Stimulated activated CD8-positive, alpha-beta memory T cell treated with anti-CD3 and anti-CD28 coated beads, Interleukin-15, amount 100 ng/mL, for 24 hours (primary cell): ENCODE results near the gene SAMD13.

ENCODE experiments used
- DNase-seq: peaks from one replicate; pipeline ENCODE4 v3.0.0-alpha.2; 2020; ENCODE audit warnings: low read depth

SAMD13 gene

DNA sequence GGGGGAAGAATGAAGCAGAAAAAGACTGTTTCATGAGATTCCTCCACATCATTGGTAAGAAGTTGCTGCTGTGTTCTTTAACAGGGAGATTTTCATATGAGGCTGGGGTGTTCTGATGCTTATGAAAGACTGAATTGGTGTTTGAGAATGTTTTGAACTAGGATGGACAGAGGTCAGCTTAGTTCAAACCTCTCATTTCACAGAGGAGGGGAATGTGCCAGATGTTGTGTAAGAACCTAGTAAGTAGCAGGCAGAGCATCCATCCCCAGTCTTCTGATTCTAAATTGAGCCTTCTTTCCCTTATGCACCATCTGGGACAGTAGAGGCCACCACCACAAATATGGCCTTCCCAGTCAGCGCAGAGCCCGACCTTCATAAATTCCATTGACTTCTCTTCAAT lies 43.7 kb downstream of the SAMD13 start:
- DNase-seq = no peak

DNA sequence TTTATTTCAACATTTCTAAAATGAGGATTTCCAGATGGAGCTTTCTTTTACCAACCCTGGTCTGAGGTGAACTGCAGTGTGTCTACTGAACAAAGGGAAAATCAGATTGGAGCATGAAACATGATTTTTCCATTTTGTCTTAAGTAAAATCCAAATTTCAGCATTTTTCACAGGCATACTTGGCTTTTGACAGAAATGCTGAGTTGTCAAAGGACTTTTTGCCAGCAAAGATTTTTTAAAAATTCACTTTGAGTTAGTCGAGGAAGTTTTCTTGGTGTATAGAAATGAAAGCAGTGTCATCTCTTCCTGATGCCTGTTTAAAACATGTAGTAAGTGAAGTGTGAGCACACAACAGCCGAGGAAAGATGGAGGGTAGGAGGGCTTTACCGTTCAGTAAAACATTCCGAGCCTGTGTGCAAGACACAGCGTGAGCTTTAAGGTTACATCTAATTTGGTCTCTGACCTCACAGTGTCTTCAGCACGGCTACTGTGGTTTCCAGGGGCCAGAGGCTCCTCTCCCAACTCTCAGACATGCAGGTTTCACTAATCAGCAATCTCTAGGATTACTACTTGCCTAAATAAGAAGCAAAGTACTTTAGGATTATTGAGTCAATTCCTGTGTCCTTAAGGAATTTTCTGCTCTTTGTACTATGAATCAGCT lies 45.9 kb downstream of the SAMD13 start:
- no peak for DNase-seq

DNA sequence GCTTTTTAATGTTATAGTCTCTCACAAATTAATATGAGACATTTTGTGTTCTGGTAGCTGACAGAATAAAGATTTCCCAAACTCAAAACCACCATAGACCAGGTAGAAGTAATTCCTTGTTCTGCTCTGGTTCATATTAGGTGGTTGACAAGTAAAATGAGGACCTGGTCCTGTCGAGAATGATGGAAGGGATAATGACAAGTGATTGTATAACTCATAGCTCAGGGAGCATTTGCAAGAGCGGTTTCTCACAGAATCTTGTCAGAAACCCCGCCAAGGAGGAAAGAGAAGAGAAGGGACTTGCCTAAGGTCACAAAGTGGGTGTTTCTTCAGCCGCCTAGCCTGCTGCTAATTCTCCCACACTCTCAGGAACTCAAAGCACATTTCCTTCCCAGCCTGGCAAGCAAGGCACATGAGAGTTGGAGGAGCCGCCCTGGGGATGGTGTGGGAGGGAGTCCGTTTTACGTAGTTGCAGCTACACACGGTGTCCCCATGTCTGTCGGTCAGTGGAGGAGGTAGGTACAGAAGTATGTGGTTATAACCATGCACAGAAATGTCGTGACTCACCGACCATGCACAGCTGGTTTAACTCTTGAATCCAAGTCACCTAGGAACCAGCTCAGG lies 46.5 kb downstream of the SAMD13 start:
- no peak for DNase-seq

DNA sequence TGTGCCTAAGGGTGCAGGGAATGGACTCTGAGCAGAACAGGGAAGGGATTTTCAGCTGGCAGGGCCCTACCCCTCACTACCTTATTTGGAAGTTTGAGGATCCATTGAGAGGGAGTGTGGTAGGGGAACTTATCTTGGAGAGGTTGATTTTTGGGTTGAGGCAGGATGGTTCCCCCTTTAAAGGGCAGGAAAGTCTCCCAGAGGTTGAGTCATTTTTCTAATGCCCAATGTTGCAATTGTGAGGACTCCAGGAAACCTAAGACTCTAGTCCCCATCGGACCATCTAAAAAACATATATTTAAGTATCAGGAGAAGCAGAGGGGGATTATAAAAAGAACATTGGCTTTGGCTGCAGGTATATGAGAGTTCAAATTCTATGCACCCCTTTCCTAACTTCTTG lies 47.3 kb downstream of the SAMD13 start:
- DNase-seq = no peak

DNA sequence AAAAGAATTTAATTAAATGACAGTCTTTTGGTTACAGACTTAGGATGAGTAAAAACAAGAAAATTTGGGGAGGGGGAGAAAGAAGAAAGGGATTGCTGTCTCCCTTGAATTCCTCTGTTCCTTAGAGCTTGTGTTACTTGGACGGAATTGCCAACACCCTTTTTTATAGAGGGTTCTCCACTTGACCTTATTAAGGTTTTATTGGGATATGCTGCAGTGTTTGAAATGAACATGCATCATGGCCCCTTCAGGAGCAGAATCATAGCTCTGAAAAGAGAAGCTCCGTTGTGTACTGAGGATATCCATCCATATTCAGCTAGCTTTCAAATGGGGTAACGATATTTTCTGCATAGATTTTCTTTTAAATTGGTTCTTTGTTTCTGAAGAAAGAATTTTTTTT lies 48.6 kb downstream of the SAMD13 start:
- DNase-seq = no peak

DNA sequence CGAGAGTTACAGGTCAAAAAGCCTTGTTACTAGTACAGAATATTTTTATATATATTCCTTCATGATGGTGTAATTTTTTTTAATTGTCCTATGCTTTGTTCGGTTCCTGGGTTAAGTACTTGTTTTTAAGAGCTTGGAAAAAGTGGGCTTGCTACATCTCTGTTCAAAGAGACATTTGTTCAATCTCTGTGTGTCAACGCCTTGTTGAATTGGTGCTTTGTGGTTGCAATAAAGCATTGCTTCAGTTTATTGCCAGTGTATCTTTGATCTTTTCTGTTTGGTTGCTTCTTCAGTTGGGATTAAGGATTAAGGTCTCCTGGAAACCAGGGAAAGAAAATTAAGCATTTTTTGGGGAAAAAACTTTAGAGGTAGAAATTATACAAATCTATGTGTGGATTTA lies 49.0 kb downstream of the SAMD13 start:
- no peak for DNase-seq

DNA sequence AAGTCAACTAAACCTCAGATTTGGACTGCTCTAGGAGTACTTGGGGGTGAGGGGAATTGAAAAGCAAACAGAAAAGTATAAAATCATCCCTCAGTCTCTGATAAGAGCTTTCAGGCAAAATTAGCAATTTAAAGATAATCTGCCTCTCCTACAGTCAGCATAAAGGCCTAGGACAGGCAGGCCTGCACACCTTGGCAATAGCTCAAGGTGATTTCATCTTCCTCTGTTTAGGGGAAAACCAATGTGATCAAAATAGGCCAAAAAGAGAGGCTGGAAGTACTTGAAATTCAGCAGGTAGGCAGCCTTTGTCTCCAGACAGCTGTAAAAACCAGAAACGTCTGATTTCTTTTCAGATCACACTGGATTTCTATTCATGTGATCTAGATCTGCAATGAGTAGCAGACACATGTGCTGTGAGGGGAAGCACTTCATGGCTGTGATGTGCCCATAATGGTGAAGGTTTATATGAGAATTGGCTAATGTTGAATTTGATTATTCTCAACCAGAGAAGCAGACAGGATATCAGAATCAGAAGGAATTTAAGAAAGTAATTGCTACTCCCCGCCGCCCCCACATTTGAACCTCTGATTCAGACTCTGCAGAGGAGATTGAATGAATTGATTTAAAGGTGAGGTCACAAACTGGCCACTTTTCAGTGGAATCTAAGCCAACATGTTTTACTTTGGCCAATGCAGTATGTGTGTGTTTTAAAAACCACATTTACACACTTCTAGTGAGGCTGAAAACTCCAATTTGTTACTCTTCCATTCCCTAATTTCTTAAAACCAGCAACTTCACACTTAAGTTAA lies 51.0 kb downstream of the SAMD13 start:
- DNase-seq = no peak

DNA sequence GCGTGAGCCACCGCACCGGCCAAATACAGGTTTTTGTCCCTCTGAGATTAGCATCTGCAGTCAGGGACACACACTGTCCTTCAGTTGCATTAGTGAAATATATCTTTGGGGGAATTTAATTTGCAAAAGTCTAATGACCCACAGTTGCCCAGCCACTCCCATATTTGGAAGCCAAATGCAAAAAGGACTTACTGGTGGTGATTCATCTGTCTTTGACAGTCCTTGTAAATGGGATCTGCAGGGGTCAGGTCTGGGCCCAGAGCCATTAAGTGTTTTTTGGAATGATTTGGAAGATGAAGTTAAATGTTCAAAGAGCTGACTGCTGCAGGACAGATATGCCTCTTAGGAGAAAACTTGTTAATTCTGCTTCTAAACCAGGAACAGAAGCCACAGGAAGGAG lies 52.2 kb downstream of the SAMD13 start:
- no peak for DNase-seq

DNA sequence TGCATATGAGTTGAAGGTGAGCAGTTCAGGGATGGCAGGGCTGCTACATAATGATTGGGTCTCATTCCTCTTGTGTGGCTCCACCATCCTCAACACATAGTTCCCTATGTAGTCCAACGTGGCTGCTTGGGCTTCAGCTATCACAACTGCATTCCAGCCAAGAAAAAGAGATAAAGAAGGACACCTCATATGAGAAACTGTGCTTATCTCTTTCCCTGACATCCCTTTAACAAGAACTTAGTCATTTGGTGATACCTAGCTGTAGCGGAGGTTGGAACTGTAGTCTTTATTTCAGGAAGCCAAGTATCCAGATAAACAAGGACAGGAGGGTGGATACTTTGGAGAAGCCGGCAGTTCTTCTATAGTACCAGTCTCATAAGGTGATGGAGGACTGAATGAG lies 54.0 kb downstream of the SAMD13 start:
- no peak for DNase-seq

DNA sequence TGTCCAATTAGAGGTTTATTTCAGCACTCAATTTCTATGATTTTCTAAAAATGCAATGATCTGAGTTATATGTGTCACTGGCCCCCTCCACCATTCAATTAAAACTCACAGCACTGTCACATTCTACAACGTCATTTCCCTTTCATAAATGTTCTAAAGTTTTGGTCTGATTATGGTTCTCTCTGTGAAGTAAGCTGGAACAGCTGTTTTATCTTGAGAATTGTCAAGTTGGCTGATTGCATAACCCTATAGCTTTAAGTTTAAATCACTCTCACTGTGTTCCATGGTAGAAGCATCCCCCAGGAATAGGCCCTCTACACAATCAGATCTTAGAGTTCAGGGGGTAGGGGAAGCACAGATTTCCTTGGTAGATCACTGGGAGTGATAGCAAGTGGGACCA lies 55.4 kb downstream of the SAMD13 start:
- no peak for DNase-seq

DNA sequence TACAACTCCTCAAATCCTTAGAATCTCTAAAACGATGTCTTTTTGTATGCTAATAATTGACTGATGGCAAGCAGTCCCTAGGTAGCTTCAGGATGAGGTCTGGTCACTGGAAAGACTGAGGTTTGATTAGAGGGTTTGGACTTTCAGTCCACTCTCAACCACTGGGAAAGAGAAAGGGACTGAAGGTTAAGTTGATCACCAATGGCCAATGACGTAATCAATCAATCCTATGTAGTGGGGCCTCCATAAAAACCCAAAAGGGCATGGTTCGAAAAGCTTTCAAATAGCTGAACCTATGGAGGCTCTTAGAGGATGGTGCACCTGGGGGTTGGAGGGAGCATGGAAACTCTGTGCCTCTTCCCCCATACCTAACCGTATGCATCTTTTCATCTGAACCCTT lies 57.2 kb downstream of the SAMD13 start:
- no peak for DNase-seq

DNA sequence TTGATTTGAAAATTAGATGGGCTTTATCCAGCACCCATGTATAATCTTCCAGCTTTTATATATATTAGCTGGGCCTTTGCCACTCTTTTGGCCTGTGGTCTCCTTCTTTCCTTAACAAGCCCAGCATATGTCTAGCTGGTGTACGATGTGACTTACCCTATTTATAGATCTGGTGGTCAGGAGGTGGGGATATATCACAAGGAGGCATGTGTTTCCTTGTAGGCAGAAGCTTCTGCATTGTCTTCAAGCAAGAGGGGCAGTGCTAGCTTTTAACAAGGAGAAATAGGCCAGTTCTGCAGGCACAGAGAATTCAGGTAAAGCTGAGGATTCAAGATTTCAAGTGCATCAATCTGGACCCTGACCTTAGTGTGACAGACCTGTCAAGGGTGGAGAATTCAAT lies 58.8 kb downstream of the SAMD13 start:
- DNase-seq = no peak

DNA sequence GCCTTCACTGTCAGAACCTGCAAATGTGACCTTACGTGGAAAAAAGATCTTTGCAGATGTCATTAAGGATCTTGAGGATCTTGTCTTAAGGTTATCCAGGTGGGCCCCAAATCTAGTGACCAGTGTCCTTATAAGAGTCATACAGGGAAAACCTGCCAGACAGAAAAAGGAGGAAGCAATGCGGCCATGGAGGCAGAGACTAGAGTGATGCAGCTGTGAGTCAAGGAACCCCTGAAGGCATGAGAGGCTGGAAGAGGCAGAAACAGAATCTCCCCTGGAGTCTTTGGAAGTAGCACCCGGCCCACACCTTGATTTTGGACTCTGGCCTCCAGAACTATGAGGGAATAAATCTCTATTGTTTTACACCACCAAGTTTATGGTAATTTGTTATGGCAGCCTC lies 60.3 kb downstream of the SAMD13 start:
- DNase-seq = no peak

DNA sequence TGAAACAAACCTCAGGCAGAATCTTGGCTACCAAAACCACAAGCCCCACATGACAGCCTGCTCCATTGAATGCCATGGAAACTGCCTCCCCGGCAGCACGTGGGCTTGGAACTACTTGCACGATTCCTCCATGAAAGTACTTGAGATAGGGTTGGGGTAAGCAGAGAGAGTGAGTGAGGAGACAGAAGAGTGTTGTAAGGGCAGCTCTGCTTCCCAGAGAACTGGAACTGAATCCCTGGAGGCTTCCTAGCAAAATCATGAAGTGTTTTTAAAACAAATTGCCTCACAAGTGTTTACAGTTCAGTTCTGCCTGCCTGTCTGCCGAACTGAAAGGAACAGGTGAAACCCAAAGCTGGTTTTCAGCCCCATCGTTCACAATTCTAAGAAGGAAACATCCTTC lies 61.5 kb downstream of the SAMD13 start:
- DNase-seq = no peak

DNA sequence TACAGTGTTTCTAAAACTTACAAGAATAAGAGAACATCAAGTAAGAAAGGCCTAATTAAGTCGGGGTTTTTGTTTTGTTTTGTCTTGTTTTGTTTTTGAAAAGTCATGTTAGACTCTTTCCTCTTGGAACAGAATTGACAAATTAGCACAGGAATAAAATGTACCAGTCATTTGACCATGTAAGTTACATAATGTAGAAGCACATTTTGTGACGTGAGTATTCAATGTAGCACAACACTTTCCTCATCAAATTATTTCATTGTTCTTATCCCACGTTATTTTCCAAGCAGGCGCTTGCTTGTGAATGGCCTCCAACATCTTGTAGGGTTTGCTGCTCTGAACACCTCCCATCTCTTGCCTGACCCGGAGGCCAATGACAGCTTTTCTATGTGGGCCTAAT lies 62.1 kb downstream of the SAMD13 start:
- no peak for DNase-seq

DNA sequence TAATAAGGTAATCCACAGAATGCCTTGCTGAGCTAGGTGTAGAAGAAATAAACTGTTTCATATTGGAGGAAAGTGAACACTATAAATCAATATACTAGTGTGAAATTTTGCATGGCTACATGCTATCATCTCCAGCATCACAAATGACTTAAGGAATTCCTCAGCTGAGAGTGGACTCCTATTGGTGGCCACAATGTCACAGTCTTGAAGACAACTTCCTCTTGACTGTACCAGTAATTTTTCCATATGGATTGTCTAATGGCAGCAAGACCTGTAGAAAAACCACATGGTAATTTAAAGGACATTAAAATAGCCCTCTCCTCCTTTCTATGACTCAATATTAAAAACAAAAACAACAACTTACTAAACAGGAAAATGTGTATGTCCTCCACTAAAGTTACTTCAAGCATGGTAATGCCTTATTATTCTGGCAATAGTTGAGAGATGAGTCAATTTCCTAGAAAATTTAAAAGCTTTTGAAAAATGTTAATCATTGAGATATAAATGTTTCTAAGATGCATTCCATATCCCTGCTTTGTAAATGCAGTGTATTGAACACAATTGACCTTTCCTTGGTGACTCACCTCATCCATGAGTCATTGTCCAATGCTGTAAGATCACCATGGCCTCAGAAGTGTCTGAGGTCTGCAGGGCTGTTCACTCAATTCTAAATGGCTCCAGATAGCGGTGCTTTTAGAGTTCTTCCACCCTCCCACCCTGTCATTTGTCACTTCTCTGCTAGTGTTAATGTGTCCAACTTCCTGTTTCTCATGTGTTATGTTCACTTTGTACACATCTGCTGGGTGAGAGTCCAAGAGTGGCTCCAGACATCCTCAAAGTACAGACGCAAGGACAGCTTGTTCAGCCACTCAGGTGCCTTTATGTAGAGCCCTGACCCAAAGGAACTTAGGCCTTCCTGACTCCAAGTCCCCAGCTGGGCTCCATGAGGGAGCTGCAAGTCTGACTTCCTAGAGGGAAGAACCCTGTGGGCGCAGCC lies 64.0 kb downstream of the SAMD13 start:
- no peak for DNase-seq

DNA sequence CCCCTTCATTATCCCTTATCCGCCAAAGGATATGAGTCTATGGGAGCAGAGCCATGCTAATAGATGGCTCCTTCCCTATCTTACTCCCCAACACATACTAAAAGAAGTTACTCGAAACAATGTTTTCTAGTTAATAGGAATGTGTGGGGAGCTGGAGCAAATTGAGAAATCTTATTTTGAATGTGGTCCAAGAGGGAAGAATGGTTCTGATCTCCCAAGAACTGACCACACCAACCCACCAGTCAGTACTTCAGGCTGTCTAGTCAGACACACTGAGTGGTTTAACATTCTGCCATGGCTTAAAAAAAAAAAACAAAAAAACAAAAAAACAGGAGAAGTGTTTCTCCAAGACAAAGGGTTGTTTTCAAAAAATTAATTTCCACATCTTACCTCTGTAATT lies 65.3 kb downstream of the SAMD13 start:
- no peak for DNase-seq

DNA sequence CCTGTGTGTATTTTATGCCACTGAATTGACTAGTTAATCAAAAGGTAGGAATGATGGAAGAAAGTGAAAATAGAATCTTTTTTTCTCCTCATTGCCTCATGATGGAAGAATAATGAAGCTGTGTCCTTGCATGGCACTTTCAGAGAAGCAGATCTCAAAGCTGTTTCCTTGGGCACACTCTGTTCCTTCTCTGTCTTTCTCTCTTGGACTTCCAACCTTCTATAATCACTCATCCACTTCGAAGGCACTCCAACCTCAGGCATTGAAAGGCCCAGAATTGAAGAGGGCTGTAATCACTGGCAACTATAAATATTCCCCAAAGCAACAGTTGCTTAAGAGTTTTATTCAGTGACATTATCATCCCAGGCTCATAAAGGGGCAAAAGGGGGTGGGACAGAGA lies 65.7 kb downstream of the SAMD13 start:
- DNase-seq = no peak

DNA sequence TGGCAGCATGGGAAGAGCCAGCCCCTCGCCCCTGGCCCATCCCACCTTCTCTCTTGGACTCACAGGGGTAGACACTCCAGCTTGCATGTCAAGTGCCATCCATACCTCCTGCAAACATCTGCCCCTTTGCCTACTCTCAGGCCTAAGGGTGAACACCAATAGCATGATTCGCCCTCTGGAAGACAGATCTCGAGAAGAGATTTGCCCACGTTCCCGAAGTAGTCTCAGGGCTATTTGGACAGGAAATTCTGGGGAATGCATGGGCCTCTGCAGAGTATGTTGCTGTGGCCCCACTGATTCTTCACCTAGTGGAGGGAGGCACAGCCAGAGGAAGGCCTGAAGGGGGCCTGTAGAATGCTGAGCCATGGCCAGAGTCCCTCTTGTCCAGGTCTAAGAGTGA lies 66.9 kb downstream of the SAMD13 start:
- no peak for DNase-seq

DNA sequence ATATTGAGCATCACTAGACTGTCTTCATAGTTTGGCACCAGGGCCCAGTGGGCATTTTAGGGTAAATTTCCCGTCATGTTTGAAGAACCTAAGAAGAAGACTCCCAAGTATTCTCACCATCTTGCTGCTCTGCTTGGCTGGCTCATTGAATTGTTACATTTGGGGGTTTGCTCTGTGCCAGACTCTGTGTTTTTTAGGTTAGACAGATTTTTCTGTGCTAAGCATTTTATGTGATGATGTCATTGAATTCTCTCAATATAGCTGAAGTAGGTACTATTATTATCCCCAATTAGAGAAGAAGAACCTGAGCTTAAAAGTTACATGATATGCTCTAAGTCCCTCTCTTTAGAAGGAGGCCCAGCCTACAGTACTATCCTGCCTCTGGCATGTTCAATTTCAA lies 68.8 kb downstream of the SAMD13 start:
- DNase-seq = no peak

DNA sequence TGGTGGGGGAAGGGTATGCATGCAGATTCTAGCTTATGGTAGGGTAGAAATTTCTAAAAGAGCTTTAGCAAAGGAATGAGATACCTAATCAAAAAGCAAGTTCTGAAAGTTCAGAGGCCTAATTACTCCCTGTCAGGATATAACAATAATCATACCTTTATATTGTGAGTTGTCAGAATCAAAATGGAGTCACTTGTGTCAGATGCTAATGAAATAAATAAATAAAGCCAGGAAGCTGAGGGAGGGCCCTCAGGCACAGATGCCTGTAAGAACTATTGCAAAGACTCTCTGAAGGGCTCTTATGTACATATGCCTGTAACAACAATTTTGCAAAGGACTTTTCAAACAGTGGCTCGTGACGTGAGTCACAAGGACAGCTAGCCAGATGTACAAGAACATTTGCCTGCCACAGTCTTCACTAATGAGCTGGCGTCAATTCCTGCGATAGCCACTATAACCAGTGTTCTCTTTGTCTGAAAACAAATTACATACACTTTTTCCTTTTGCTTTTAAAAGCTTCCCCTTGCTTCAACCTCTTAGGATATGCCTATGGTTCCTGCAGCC lies 69.4 kb downstream of the SAMD13 start:
- DNase-seq = no peak
